Lower leg skin (tissue), 3 donors: ENCODE measurements around the gene TXNRD2.

ENCODE experiments used
- POLR2A ChIP-seq, 2 donors: fragments of 450-650 bp; IDR thresholded peaks; one replicate each; pipeline ENCODE4 v1.6.1; 2016 to 2017; ENCODE audit warnings: antibody characterized with exemption in 2 of 2, mild to moderate bottlenecking in 1 of 2, moderate library complexity in 1 of 2
- TF ChIP-seq, protein P1 (sequence below), 3 donors: fragments of 450-650 bp; IDR thresholded peaks; one replicate each; pipeline ENCODE4 v1.5.1; 2016; ENCODE audit warnings: antibody characterized with exemption in 3 of 3, mild to moderate bottlenecking in 3 of 3, moderate library complexity in 2 of 3

DNA sequence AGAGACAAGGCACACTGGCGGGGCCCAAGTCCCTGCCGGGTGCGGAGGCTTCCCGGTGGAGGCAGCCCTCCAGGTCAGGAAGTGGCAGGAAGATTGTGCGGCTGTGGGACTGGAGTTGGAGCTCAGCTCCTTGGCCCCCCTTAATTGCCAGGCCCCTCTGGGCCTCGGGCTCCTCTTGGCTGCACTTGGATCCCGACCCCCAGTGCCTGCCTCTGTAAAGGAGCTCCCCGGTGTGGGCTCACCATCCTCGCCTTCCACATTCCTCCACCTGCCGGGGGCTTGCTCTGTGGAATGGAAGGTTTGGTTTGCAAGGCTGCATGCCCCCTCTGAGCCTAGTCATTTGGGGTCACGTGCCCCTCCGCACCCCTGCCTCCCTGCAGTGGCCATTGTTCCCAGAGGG is 38.1 kb downstream of the TXNRD2 start:
- TF ChIP-seq, protein P1, sequence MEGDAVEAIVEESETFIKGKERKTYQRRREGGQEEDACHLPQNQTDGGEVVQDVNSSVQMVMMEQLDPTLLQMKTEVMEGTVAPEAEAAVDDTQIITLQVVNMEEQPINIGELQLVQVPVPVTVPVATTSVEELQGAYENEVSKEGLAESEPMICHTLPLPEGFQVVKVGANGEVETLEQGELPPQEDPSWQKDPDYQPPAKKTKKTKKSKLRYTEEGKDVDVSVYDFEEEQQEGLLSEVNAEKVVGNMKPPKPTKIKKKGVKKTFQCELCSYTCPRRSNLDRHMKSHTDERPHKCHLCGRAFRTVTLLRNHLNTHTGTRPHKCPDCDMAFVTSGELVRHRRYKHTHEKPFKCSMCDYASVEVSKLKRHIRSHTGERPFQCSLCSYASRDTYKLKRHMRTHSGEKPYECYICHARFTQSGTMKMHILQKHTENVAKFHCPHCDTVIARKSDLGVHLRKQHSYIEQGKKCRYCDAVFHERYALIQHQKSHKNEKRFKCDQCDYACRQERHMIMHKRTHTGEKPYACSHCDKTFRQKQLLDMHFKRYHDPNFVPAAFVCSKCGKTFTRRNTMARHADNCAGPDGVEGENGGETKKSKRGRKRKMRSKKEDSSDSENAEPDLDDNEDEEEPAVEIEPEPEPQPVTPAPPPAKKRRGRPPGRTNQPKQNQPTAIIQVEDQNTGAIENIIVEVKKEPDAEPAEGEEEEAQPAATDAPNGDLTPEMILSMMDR (IDR thresholded peaks at IDR 0.05) = no peak
- TF ChIP-seq POLR2A (IDR thresholded peaks at IDR 0.05) = no peak
